ENCODE data around the gene WDPCP. TPM values are rescaled to one million over a fixed set of nuclear protein-coding genes. Genes with fewer than 3 reads are reported as not detected.

Gene WDPCP
- total and polyA plus RNA-seq, 2 of the 8 experiments (the other 6 are each of a cell fraction or from before 2014, with no cell fraction given), result 9.3 to 25.8 TPM

GRCh38 chr2:63127594-63127993 lies 460.7 kb downstream of the WDPCP start:
- Histone ChIP-seq H3K79me1 (ENCODE audit: low read depth, low read length) (no peaks in the 10 kb centered on the region), H3K4me3 (ENCODE audit: extremely low read depth in 1 of 4, insufficient read depth in 2 of 4, low read depth in 3 of 4, low read length in 4 of 4) (no peak overlapping the region), H2BK120ac (replicated peaks; ENCODE audit: low read depth, low read length) (no peak overlapping the region), H3K9me3 (ENCODE audit: insufficient read depth in 2 of 2, low read depth in 1 of 2, low read length in 1 of 2) (no peaks in the 10 kb centered on the region; a peak in 1 of 4 replicates), H4K8ac (ENCODE audit: extremely low read depth, insufficient read depth, low read length) (no peak overlapping the region), H3K23me2 (ENCODE audit: low read depth, low read length) (no peaks in the 10 kb centered on the region), H4K5ac (ENCODE audit: insufficient read length, low read depth, low read length) (no peak overlapping the region), H2AFZ (ENCODE audit: low read length) (no peak overlapping the region), H3K27me3 (replicated peaks in 1 of 4; ENCODE audit: control insufficient read depth in 3 of 4, extremely low read depth in 1 of 4, insufficient read depth in 3 of 4, low read length in 3 of 4) (no peaks in the 10 kb centered on the region), H3K23ac (ENCODE audit: insufficient read length) (no peak overlapping the region), H2AK5ac (ENCODE audit: low read depth, low read length) (no peak overlapping the region), H4K20me1 (replicated peaks in 1 of 2; ENCODE audit: control insufficient read depth in 1 of 2, insufficient read depth in 2 of 2, low read length in 2 of 2) (no peaks in the 10 kb centered on the region), H3K9ac (replicated peaks in 1 of 4; ENCODE audit: extremely low read depth in 1 of 4, low read depth in 3 of 4, low read length in 3 of 4) (no peak overlapping the region), H4K91ac (replicated peaks; ENCODE audit: insufficient read length, low read length) (no peak overlapping the region), H3K4me1 (replicated peaks in 1 of 4; ENCODE audit: control insufficient read depth in 3 of 4, insufficient read depth in 4 of 4, low read length in 3 of 4) (no peaks in the 10 kb centered on the region), H2BK12ac (ENCODE audit: low read depth, low read length) (no peak overlapping the region), H3K79me2 (ENCODE audit: control insufficient read depth in 1 of 2, insufficient read depth in 2 of 2, low read length in 2 of 2) (no peaks in the 10 kb centered on the region), H2BK15ac (ENCODE audit: low read length) (no peak overlapping the region), H2BK20ac (ENCODE audit: low read length) (no peak overlapping the region), H3K18ac (ENCODE audit: extremely low read depth, low read length) (no peak overlapping the region), H3K4ac (replicated peaks; ENCODE audit: insufficient read length, low read depth, low read length) (no peak overlapping the region), H3K27ac (ENCODE audit: low read depth, low read length) (no peak overlapping the region), H2BK5ac (ENCODE audit: low read depth, low read length) (no peak overlapping the region), H3K56ac (replicated peaks; ENCODE audit: insufficient read length, low read depth, low read length) (no peak overlapping the region), H3K14ac (ENCODE audit: insufficient read length) (no peak overlapping the region), H3K4me2 (ENCODE audit: insufficient read depth in 1 of 2, low read depth in 2 of 2, low read length in 2 of 2) (no peak overlapping the region), H3K36me3 (ENCODE audit: control insufficient read depth in 2 of 4, insufficient read depth in 4 of 4, low read length in 3 of 4) (no peaks in the 10 kb centered on the region)
- FAIRE-seq (no peak), DNase-seq (ENCODE audit: low read depth in 1 of 2, low spot score in 2 of 2) (no peak)
- WGBS, 2 experiments (ENCODE audit: extremely low coverage in 1 of 2, insufficient coverage in 1 of 2, insufficient read length in 1 of 2, insufficient replicate concordance in 2 of 2, low coverage in 1 of 2, low lambda C conversion rate in 2 of 2, missing lambda C conversion rate in 1 of 2), result 81% methylated on average over 4 of the region's 4 CpGs; no CpG with 5 or more reads in 1 of the 2 experiments
- CTCF ChIA-PET (ENCODE audit: partially characterized antibody), result interaction anchor here (0.7 kb wide), 1 partner anchor 9 kb away, joined by 3 read pairs; no protein-coding TSS in a partner anchor
- POLR2A ChIA-PET (ENCODE audit: partially characterized antibody), result no interaction called here
- TF ChIP-seq E2F6 (IDR thresholded peaks at IDR 0.05) (no peak), RBBP5 (IDR thresholded peaks at IDR 0.05; ENCODE audit: borderline replicate concordance, low read depth, low read length) (no peak), SP1 (IDR thresholded peaks at IDR 0.05; ENCODE audit: low read depth, low read length) (no peak), ZNF274 (IDR thresholded peaks at IDR 0.05; ENCODE audit: borderline replicate concordance, extremely low read depth, low read length) (no peak), CBX8 (IDR thresholded peaks at IDR 0.05; ENCODE audit: borderline replicate concordance, low read depth, low read length) (no peak), USF2 (IDR thresholded peaks at IDR 0.05; ENCODE audit: low read length) (no peak), SP4 (IDR thresholded peaks at IDR 0.05; ENCODE audit: low read length) (no peak), BCL11A (IDR thresholded peaks at IDR 0.05; ENCODE audit: low read depth in 2 of 2, low read length in 2 of 2) (no peak), POLR2AphosphoS5 (IDR thresholded peaks at IDR 0.05; ENCODE audit: low read depth, low read length) (no peak), TAF1 (IDR thresholded peaks at IDR 0.05; ENCODE audit: low read depth, low read length) (no peak), EZH2 (IDR thresholded peaks at IDR 0.05; ENCODE audit: low read depth, low read length, severe bottlenecking) (no peak), CTBP2 (IDR thresholded peaks at IDR 0.05; ENCODE audit: borderline replicate concordance, insufficient read depth, insufficient read length, low read length) (no peak), RNF2 (IDR thresholded peaks at IDR 0.05; ENCODE audit: borderline replicate concordance, low read depth, low read length, missing control alignments, poor library complexity, severe bottlenecking) (no peak)
